Cerebellar cortex (tissue), 1 donor: ENCODE measurements around the gene ZNF74.
"Not testable (repeated sequence)": the region's sequence is repeated elsewhere in the genome, so short reads cannot be mapped to it uniquely, and the experiment has no call there.

Experiments
- DNase-seq: peaks from one replicate; pipeline ENCODE4 v3.0.0-alpha.2; 2015; ENCODE audit warnings: low spot score

ZNF74 gene

DNA sequence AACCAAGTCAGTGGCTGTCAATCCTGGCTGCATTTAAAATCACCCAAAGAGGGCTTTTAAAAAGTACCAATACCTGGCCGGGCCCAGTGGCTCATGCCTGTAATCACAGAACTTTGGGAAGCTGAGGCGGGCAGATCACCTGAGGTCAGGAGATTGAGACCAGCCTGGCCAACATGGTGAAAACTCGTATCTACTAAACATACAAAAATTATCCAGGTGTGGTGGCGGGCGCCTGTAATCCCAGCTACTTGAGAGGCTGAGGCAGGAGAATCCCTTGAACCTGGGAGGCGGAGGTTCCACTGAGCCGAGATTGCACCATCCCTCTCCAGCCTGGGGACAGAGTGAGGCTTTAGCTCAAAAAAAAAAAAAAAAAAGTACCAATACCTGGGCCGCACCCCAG is 17.7 kb upstream of the ZNF74 start:
- not testable (repeated sequence) for DNase-seq

DNA sequence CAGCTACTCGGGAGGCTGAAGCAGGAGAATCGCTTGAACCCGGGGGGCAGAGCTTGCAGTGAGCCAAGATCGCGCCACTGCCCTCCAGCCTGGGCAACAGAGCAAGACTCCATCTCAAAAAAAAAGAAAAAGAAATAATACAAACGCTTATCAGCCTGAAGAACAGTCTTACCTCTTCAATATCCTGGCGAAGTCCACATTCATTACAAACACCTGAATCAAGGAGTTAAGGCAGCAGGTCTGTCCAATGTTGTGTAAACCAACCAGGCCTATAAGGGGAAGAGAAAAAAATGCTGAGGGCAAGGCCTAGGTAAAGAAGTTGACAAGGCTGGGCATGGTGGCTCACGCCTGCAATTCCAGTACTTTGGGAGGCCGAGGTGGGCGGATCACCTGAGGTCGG is 17.0 kb upstream of the ZNF74 start:
- DNase-seq = not testable (repeated sequence)

DNA sequence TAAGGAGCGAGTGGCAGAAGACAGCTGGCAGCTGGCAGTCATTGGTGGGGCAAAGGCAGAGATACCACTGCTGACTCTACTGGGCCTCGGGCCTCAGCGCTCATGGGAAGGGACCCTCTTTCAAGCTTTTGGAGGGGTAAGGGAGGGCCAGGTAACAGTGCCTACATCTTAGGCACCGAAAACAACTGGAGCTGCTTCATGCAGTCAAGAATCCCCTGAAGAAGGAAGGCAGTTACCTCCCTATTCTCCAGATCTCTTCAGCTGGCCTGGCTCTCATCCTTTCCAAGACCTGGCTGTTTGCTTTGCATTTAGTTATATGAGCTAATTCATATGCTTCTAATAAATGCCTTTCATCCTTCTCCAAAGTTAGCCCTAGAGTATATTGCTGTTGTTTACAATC is 15.8 kb upstream of the ZNF74 start:
- DNase-seq = no peak

DNA sequence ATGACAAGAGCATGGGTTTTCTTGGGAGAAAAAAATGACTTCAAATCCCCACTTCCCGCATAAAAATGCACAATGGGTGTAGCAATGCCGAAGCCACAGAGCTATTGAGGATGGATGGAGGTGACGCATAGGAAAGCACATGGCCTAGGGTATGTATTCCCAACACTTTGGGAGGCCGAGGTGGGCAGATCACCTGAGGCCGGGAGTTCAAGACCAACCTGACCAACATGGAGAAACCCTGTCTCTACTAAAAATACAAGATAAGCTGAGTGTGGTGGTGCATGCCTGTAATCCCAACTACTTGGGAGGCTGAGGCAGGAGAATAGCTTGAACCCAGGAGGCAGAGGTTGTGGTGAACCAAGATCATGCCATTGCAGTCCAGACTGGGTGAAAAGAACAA is 15.3 kb upstream of the ZNF74 start:
- DNase-seq = not testable (repeated sequence)

DNA sequence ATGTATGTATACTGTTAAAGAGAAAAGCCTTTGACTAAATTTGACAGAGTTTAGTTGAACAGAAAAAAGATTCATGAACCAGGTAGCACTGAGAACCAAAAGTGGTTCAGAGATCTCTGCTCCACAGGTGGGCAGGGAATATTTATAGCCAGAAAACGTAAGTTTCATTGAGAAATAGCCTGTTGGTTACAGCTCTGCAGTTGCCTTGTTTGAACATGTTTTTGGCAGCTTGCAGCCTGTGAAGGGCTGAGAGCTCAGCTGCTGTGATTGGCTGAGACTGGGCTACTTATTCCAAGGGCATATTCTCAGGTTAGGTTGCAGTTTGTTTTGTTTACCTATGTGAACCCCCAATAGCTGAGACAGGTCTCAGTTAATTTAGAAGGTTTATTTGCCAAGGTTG is 13.5 kb upstream of the ZNF74 start:
- DNase-seq = no peak

DNA sequence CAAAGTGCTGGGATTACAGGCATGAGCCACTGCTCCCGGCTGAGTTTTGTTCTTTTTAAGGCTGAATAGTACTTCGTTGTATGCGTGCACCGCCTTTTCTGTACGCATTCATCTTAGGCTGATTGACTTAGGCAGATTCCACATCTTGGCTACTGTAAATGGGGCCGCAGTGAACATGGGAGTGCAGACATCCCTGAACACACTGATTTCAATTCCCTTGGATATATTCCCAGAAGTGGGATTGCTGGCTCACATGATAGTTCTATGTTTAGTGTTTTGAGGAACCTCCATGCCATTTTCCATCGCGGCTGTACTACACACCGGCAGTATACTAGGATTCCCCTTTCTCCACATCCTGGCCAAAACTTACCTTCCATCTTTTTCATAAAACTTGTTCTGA is 10.4 kb upstream of the ZNF74 start:
- DNase-seq = no peak

DNA sequence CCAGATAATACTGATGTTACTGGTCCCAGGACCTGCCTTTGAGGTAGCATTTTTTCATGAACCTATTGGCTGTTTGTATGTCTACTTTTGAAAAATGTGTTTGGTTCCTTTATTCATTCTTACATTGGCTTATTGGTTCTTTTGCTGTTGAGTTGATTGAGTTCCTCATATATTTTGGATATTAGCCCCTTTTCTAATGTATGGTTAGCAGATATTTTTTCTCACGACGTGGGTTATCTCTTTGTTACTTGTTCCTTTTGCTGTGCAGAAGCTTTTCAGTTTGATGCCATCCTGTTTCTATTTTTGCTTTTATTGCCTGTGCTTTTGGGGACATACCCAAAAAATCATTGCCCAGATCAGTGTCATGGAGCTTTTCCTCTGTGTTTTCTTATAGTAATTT is 9.8 kb upstream of the ZNF74 start:
- no peak for DNase-seq

DNA sequence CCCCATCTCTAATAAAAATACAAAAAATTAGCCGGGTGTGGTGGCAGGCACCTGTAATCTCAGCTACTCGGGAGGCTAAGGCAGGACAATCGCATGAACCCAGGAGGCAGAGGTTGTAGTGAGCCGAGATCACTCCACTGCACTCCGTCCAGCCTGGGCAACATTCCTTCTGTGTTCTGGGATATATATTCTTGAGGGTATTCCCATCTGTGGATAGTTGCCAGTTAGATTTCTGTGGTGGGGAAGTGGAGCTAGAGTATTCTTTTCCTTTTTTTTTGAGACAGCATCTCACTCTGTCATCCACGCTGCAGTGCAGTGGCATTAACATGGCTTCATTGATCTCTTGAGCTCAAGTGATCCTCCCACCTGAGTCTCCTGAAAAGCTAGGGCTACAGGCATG is 9.1 kb upstream of the ZNF74 start:
- no peak for DNase-seq

DNA sequence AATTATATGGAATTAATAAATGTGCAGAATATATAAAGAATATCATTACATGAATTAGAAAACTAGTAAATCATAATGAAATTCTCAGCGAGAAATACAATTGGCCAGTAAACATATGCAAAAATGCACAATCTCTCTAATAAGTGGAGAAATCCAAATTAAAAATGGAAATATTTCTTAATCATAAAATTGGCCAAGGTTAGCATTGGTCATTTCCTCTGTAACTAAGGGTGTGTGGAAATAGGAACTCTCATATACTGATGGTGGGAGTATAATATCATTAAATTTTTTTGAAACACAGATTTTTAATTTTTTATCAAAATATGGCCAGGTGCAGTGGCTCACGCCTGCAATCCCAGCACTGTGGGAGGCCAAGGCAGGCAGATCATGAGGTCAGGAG is 7.6 kb upstream of the ZNF74 start:
- no peak for DNase-seq

DNA sequence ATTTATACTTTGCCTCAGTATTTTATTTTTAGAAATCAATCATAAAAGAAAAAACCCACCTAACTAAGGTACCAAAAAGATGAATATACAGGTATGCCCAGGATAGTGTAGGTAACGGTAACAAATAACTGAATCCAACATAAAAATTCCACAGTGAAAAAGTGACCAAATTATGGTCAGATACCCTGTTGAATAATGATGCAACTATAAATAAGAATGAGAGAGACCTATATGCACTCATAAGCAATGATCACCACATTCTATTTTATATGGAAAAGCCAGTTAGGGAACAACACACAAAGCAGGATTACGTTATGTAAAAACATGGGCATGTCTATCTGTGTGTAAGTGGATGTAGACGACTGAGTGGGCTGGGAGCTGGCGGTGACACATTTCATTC is 7.0 kb upstream of the ZNF74 start:
- DNase-seq = no peak

DNA sequence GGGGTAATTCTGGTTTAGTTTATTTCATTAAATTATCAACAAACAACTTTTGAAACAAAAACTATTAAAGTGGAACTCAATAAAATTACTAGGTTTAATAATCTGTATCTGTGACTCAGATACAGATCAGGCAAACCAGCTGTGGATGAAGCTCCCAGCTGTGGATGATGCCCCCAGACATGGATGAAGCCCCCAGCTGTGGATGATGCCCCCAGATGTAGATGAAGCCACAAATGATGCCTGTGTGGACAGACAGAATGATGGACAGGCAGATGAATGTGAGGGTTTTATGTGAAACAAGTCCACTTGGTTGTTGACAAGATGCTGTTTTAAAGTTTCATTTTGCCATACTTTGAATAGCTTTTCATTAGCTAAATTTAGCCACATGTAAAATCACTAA is 5.8 kb upstream of the ZNF74 start:
- DNase-seq = no peak

DNA sequence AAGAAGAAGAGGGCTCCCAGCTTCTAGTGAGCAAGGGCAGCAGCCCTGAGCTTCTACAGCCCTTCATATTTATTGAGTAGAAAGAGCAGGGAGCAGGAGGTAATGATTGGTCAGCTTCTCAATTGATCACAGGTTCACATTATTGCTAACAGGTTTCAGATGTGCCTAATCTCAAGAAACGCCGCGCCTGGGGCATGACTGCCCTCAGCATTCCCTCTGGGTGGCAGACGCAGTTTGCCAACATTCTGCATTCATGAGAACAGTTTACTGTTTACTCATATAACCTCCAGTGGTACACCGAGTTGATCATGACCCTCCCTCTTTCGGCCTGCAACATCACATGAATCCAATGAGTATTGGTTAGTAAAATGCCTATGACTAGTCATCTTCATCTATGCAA is 4.7 kb upstream of the ZNF74 start:
- DNase-seq = no peak

DNA sequence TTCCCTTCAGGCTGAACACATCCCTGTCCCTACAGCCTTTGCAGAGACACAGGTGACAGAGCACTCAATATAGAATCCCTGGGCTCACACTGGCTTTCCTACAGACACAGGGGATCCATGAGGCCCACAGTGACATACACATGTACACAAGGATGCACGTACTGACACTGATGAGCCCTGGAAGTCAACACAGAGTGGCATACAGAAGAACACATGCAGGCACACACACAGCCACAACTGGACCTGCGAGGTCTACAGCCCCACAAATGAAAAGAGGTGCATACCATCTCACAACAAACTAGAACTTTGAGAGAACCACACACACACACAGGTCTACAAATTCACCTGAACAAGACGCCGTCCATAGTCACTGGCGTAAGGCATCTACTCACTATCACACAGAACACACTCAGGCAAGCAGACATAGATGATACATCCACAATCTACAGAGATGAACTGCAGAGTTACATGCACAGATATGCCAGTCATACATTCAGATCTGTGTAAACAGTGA is 3.5 kb upstream of the ZNF74 start:
- DNase-seq = no peak

DNA sequence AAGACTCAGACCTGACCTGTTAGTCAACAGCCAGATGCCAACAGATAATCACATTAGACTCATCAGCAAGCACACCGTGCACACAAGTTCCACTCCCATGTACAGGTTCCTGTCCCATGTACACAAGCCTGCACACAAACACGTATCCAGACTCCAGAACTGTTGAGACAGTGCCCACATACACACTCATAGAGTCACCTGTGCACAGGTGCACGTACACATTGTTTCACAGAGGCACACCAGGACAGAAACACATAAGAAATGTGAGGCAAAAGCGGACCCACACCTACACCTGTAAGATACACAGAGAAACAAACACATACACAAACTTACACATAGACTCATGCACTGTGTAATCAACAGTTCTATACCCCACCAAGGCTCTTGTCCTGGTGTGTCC is 2.7 kb upstream of the ZNF74 start:
- no peak for DNase-seq

DNA sequence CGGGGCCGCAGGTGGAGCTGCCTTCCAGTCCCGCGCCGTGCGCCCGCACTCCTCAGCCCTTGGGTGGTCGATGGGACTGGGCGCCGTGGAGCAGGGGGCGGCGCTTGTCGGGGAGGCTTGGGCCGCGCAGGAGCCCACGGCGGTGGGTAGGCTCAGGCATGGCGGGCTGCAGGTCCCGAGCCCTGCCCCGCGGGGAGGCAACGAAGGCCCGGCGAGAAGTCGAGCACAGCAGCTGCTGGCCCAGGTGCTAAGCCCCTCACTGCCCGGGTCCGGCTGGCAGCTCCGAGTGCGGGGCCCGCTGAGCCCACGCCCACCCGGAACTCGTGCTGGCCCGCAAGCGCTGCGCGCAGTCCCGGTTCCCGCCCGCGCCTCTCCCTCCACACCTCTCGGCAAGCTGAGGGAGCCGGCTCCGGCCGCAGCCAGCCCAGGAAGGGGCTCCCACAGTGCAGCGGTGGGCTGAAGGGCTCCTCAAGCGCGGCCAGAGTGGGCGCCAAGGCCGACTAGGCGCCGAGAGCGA is 1.5 kb upstream of the ZNF74 start:
- DNase-seq = not testable (repeated sequence)

DNA sequence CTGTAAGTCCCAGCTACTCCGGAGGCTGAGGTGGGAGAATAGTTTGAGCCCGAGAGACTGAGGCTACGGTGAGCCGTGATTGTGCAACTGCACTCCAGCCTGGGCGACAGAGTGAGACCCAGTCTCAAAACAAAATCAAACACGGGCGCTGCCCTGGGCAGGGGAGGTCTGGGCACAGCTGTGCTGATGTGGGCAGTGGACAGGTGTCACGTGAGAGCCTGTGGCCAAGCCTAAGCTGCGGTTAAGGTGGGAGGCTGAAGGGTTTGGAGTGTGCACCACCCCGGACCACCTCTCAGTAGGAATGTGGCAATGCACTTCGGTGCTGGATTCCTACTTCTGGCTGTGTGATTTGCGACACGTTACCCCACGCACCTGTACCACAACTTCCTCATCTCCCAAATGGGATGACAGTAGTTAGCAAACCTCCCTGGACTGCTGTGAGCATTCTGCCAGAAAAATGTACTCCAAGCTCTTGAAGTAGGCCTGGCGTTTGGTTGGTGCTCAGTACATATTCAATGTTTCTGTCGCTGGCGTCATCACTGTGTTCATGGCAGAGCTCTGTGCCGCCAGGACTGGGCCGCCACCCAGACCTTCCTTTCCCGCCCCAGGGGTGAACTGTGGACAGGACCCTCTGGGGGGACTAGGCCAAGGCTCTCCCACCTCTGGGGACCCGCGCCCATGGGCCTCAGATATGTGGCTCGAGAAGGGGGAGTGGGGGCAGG is 807 bp upstream of the ZNF74 start:
- no peak for DNase-seq

DNA sequence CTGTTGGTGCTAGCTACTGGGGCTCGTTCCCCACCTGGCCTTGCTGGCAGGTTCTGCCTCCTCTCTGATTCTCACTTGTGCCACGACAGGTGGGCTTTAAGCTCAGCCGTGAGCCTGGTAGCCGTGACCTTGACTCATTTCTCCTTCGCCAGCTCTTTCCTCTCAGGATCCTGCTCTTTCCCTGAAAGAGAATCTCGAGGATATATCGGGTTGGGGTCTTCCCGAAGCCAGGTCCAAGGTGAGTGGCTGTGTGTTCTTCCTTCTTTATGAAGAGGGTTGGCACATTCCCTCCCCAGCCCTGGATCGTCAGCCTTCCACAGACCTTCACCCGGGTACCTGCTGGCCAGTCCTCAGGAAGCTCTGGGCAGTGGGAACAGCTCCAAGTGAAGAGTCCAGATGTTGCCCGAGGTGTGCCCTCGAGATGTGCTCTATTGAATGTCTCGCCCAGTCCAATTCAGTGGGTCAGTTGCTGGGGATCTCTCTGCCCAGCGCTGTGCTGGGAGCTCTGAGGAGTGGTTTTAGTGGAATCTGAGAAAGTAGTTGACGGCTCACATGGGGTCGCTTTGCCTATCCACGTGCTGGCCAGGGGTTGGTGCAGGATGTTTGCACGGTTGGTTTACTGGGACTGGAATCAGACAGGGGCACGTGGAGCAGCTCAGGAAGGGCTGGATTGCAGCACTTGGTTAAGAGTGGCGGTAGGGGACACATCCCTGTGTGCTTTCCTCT is 1.4 kb downstream of the ZNF74 start:
- no peak for DNase-seq

DNA sequence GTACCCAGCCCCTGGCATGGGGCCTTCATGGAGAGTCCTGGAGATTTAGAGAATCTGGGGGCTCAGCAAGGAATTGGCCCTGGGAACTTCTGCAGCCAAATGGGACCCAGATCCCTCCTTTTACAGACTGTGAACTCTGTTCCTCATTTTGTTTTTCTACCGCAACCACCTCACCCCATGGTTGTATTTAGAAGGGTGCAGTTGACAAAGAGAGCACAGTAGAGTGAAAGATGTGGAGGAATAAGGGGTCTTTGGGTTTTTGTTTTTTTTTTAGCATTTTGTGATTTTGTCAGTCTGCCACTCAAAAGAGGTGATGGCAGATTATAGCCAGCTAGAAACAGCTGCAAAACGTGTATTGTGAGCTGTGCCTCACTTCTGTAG is 1.9 kb downstream of the ZNF74 start:
- no peak for DNase-seq

DNA sequence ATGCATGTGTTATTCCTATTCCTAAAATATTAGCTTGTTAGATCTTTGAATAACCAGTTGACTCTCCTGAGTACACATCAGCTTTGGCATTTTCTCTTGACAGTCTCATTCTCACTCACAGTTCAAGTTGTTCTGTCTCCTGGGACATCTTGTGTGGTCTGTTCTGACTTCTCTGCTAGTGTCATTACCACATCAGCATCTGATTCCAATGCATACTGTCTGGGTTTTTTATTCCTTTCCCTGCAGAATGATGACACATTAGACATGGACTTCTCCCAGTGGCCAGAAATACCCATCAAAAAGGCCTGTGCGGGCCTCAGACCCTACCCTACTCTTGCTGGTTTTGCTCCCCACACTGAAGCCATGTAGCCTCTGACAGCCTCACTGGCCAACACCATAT is 2.7 kb downstream of the ZNF74 start:
- no peak for DNase-seq

DNA sequence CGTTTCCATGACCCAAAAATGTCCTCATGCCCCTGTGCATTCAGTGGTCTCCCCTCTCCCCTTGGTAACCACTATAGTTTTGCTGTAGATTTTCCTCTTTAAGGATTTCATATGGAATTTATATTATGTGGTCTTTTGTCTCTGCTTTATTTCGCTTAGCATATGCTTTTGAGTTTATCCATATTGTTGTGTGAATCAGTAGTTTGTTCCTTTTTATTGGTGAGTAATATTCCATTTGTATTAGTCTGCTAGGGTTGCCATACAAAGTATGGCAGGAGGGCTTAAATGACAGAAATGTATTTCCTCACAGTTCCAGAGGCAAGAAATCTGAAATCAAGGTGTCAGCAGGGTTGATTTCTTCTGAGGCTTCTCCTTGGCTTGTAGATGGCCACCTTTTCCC is 3.5 kb downstream of the ZNF74 start:
- DNase-seq = no peak

DNA sequence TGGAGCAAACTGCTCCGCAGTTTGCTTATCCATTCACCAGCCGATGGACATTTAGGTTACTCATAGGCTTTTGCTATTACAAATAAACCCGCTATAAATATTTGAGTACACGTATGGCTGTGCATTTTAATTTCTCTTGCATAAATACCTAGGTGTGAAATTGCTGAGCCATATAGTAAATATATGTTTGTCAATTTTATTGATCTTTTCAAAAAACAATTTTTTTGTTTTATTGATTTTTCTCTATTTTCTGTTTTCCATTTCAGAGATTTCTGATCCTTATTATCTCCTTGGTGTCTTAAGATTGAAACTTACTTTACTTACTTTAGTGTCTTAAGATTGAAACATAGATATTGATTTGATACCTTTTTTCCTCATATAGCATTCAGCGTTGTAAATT is 4.5 kb downstream of the ZNF74 start:
- DNase-seq = no peak

DNA sequence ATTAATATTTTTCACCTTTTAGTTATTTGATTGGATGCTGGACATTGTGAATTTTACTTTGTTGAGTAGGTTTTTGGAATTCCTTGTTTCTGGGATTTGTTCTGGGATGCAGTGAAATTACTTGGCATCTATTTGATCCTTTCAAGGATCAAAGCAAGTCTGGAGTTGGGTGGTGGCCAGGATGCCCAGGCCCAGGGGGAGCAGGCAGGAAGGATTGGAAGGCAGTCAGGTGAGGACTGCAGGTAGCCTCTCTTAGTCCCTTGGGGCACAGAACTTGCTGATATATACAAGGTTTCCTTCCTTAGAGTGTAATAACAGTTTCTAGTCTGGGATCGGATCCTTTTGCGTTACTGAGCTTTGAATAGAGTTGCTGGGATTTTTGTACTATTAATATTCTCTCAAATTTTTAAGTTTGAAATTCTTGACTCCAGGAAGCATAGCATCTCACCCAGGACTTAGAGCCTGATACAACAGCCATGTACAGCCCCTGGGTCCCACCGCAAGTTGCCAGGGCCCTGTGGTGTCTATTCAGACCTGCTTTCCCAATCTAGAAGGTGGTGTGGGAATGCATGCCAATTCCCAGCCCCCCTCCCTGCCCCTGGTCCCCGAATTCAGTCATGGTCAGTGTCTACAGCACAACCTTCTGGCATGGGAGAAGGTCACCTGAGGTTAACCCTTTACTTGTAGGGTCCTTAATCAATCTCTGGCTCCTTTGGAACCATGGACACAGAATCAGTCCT is 6.1 kb downstream of the ZNF74 start:
- DNase-seq = no peak
